Tibial nerve (tissue), 4 donors: ENCODE results near the gene F10. TPM values are rescaled to one million over a fixed set of nuclear protein-coding genes. Genes with fewer than 3 reads are reported as not detected.

Experiments used
- DNase-seq, 2 donors: peaks; one replicate each; pipeline ENCODE4 v3.0.0-alpha.2; 2019; ENCODE audit warnings: low spot score in 2 of 2
- H3K27ac ChIP-seq, 4 donors: fragments of 200-600 bp; sonication (generic) in 3 of 4; one replicate each; pipeline ENCODE4 v1.5.1; 2017 to 2019; ENCODE audit warnings: mild to moderate bottlenecking in 1 of 4
- H3K27me3 ChIP-seq, 2 donors: fragments of 200-600 bp; sonication (generic) in 1 of 2; one replicate each; pipeline versions ENCODE4 v1.5.1 to v1.6.0; 2017 to 2019
- H3K36me3 ChIP-seq, 3 donors: fragments of 200-600 bp; sonication (generic); one replicate each; pipeline ENCODE4 v1.5.1; 2018 to 2019
- H3K4me1 ChIP-seq, 4 donors: fragments of 200-600 bp; sonication (generic) in 3 of 4; one replicate each; pipeline ENCODE4 v1.5.1; 2017 to 2019
- H3K4me3 ChIP-seq, 4 donors: fragments of 200-600 bp; sonication (generic) in 3 of 4; one replicate each; pipeline ENCODE4 v1.5.1; 2017 to 2019; ENCODE audit warnings: mild to moderate bottlenecking in 1 of 4, moderate library complexity in 1 of 4
- H3K9me3 ChIP-seq, 4 donors: fragments of 200-600 bp; sonication (generic) in 3 of 4; one replicate each; pipeline ENCODE4 v1.5.1; 2017 to 2019
- CTCF ChIP-seq, 5 experiments: fragments of 200-600 bp in 3 of 5; fragments of 450-650 bp in 2 of 5; sonication (generic) in 3 of 5; IDR thresholded peaks; one replicate each; pipeline ENCODE4 v1.5.1; 2016 to 2019; ENCODE audit warnings: antibody characterized with exemption in 5 of 5, mild to moderate bottlenecking in 3 of 5, moderate library complexity in 2 of 5
- EP300 ChIP-seq, 2 donors: sonication (generic); formaldehyde crosslinking; IDR thresholded peaks; one replicate each; pipeline ENCODE4 v1.6.1; 2017; ENCODE audit warnings: antibody characterized with exemption in 2 of 2, mild to moderate bottlenecking in 1 of 2
- POLR2A ChIP-seq, 2 donors: fragments of 450-650 bp; IDR thresholded peaks; one replicate each; pipeline ENCODE4 v1.6.1; 2017; ENCODE audit warnings: antibody characterized with exemption in 2 of 2, mild to moderate bottlenecking in 2 of 2, moderate library complexity in 2 of 2
- WGBS, 2 donors: methylation state at CpG; one replicate each; pipeline ENCODE4 v1.1.5; 2018; 5-methylcytosine and 5-hydroxymethylcytosine counted together
- total RNA-seq, 4 donors: library from RNA; depleted of rRNA; stranded (reverse); fragments of >200 nt; gene quantifications; one replicate each; pipeline ENCODE4 v1.1.0, GENCODE V29; 2016

Gene F10
- total RNA-seq, 4 donors from 2014 or later = 12.0 to 44.3 (median 17.3) TPM

GRCh38 chr13:113145911-113146598 lies 23.5 kb downstream of the F10 start:
- TF ChIP-seq EP300 (IDR thresholded peaks at IDR 0.05) (no peak), POLR2A (IDR thresholded peaks at IDR 0.05) (no peak), CTCF (IDR thresholded peaks at IDR 0.05) (no peak)
- WGBS, 2 donors = 82 to 89% methylated on average over 15 of the region's 15 CpGs
- Histone ChIP-seq H3K27me3 (peaks cover 0 to 8% of the 10 kb centered on the region in 2 donors), H3K4me1 (no peaks in the 10 kb centered on the region), H3K36me3 (peaks cover 0 to 13% (median 0%) of the 10 kb centered on the region in 3 donors), H3K27ac (no peak overlapping the region), H3K9me3 (no peaks in the 10 kb centered on the region), H3K4me3 (no peak overlapping the region)
- no peak for DNase-seq

- no peak for TF ChIP-seq EP300 (IDR thresholded peaks at IDR 0.05)
- no peak for TF ChIP-seq CTCF (IDR thresholded peaks at IDR 0.05)
- TF ChIP-seq POLR2A (IDR thresholded peaks at IDR 0.05) = no peak
- H3K27ac ChIP-seq = no peak overlapping the region
- H3K27me3 ChIP-seq = peaks cover 0 to 10% of the 10 kb centered on the region in 2 donors
- peaks cover 0 to 12% (median 0%) of the 10 kb centered on the region in 3 donors for H3K36me3 ChIP-seq
- DNase-seq = no peak
- H3K4me3 ChIP-seq = no peak overlapping the region
- 79 to 81% methylated on average over 8 to 9 of the region's 9 CpGs for WGBS, 2 donors
- H3K9me3 ChIP-seq = no peaks in the 10 kb centered on the region
- no peaks in the 10 kb centered on the region for H3K4me1 ChIP-seq
Observed at GRCh38 chr13:113146750-113147149, 24.2 kb downstream of the F10 start.

- 84 to 87% methylated on average over 8 of the region's 8 CpGs for WGBS, 2 donors
- Histone ChIP-seq H3K27me3 (peaks cover 0 to 10% of the 10 kb centered on the region in 2 donors), H3K4me1 (peaks cover 0 to 4% (median 0%) of the 10 kb centered on the region in 4 donors), H3K9me3 (no peaks in the 10 kb centered on the region), H3K36me3 (peaks cover 0 to 12% (median 0%) of the 10 kb centered on the region in 3 donors), H3K27ac (no peak overlapping the region), H3K4me3 (no peak overlapping the region)
- DNase-seq = no peak
- no peak for TF ChIP-seq EP300 (IDR thresholded peaks at IDR 0.05)
- TF ChIP-seq CTCF (IDR thresholded peaks at IDR 0.05) = no peak
- no peak for TF ChIP-seq POLR2A (IDR thresholded peaks at IDR 0.05)
Observed at GRCh38 chr13:113147206-113147605, 24.6 kb downstream of the F10 start.

- DNase-seq = no peak
- peaks cover 0 to 10% of the 10 kb centered on the region in 2 donors for H3K27me3 ChIP-seq
- H3K27ac ChIP-seq = no peak overlapping the region
- 91 to 93% methylated on average over 13 of the region's 13 CpGs for WGBS, 2 donors
- H3K4me1 ChIP-seq = peaks cover 0 to 16% (median 6%) of the 10 kb centered on the region in 4 donors
- TF ChIP-seq CTCF (IDR thresholded peaks at IDR 0.05) (no peak), EP300 (IDR thresholded peaks at IDR 0.05) (no peak), POLR2A (IDR thresholded peaks at IDR 0.05) (no peak)
- H3K4me3 ChIP-seq = no peak overlapping the region
- H3K9me3 ChIP-seq = no peaks in the 10 kb centered on the region
- H3K36me3 ChIP-seq = peaks cover 0 to 10% (median 0%) of the 10 kb centered on the region in 3 donors
Observed at GRCh38 chr13:113148407-113148806, 25.8 kb downstream of the F10 start.

DNA sequence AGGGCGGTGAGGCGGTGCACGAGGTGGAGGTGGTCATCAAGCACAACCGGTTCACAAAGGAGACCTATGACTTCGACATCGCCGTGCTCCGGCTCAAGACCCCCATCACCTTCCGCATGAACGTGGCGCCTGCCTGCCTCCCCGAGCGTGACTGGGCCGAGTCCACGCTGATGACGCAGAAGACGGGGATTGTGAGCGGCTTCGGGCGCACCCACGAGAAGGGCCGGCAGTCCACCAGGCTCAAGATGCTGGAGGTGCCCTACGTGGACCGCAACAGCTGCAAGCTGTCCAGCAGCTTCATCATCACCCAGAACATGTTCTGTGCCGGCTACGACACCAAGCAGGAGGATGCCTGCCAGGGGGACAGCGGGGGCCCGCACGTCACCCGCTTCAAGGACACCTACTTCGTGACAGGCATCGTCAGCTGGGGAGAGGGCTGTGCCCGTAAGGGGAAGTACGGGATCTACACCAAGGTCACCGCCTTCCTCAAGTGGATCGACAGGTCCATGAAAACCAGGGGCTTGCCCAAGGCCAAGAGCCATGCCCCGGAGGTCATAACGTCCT lies 26.4 kb downstream of the F10 start:
- Histone ChIP-seq H3K27me3 (peaks cover 0 to 8% of the 10 kb centered on the region in 2 donors), H3K9me3 (no peaks in the 10 kb centered on the region), H3K4me1 (peaks cover 0 to 19% (median 7%) of the 10 kb centered on the region in 4 donors), H3K27ac (no peak overlapping the region), H3K36me3 (peaks cover 0 to 4% (median 0%) of the 10 kb centered on the region in 3 donors), H3K4me3 (no peak overlapping the region)
- TF ChIP-seq CTCF (IDR thresholded peaks at IDR 0.05) = no peak
- TF ChIP-seq EP300 (IDR thresholded peaks at IDR 0.05) = no peak
- TF ChIP-seq POLR2A (IDR thresholded peaks at IDR 0.05) = no peak
- WGBS, 2 donors = 91 to 93% methylated on average over 35 to 38 of the region's 38 CpGs
- no peak for DNase-seq
